Skeletal muscle satellite cell (primary cell): ENCODE results near the gene MPV17.
"Not testable (repeated sequence)": the region's sequence is repeated elsewhere in the genome, so short reads cannot be mapped to it uniquely, and the experiment has no call there.

Experiments used
- H3K27me3 ChIP-seq: 2 replicates; pipeline ENCODE4 v1.7.0; 2013; ENCODE audit warnings: low read length; ENCODE audit not compliant: control insufficient read depth, insufficient read depth
- H3K36me3 ChIP-seq: 2 replicates; pipeline ENCODE4 v1.7.0; 2013; ENCODE audit warnings: mild to moderate bottlenecking, control low read depth, low read length; ENCODE audit not compliant: insufficient read depth
- H3K4me1 ChIP-seq: 2 replicates; pipeline ENCODE4 v1.7.0; 2013; ENCODE audit warnings: low read length; ENCODE audit not compliant: control insufficient read depth, insufficient read depth
- H3K4me2 ChIP-seq: 2 replicates; pipeline ENCODE4 v1.7.0; 2013; ENCODE audit warnings: mild to moderate bottlenecking, low read length
- H3K4me3 ChIP-seq: 2 replicates; pipeline ENCODE4 v1.7.0; 2013; ENCODE audit warnings: low read length
- H3K9ac ChIP-seq: 2 replicates; pipeline ENCODE4 v1.7.0; 2013; ENCODE audit warnings: mild to moderate bottlenecking, low read depth, low read length, moderate library complexity
- H3K9me3 ChIP-seq: replicated peaks from 2 replicates; pipeline ENCODE4 v1.7.0; 2013; ENCODE audit warnings: mild to moderate bottlenecking, control low read depth, low read length

The MPV17 gene

GRCh38 chr2:27306136-27306535, 16.8 kb downstream of the MPV17 start:
- Histone ChIP-seq H3K27me3 (peaks cover 40% of the 10 kb centered on the region), H3K4me3 (no peak overlapping the region), H3K9ac (no peak overlapping the region)

GRCh38 chr2:27305516-27305915, 17.4 kb downstream of the MPV17 start:
- no peak overlapping the region for H3K4me3 ChIP-seq
- peaks cover 8% of the 10 kb centered on the region for H3K4me1 ChIP-seq
- H3K9ac ChIP-seq: no peak overlapping the region
- no peak overlapping the region for H3K4me2 ChIP-seq
- H3K9me3 ChIP-seq: no peaks in the 10 kb centered on the region
- H3K27me3 ChIP-seq: peaks cover 40% of the 10 kb centered on the region
- H3K36me3 ChIP-seq: peaks cover 9% of the 10 kb centered on the region

More at GRCh38 chr2:27306136-27306535, 16.8 kb downstream of the MPV17 start:
- H3K36me3 ChIP-seq: peaks cover 9% of the 10 kb centered on the region
- peak overlapping the region; percentile 59 for H3K4me2 ChIP-seq
- H3K9me3 ChIP-seq: no peaks in the 10 kb centered on the region
- peaks cover 8% of the 10 kb centered on the region for H3K4me1 ChIP-seq

GRCh38 chr2:27304488-27305240, 18.2 kb downstream of the MPV17 start:
- Histone ChIP-seq H3K4me1 (peaks cover 8% of the 10 kb centered on the region), H3K36me3 (peaks cover 8% of the 10 kb centered on the region), H3K4me2 (no peak overlapping the region), H3K9me3 (no peaks in the 10 kb centered on the region), H3K27me3 (peaks cover 40% of the 10 kb centered on the region), H3K9ac (no peak overlapping the region), H3K4me3 (no peak overlapping the region)

- Histone ChIP-seq H3K4me2 (peak overlapping the region; percentile 74), H3K9ac (no peak overlapping the region), H3K4me3 (peak overlapping the region; percentile 37), H3K36me3 (no peaks in the 10 kb centered on the region), H3K27me3 (peaks cover 44% of the 10 kb centered on the region), H3K4me1 (peaks cover 8% of the 10 kb centered on the region), H3K9me3 (no peaks in the 10 kb centered on the region)
Observed at GRCh38 chr2:27303093-27304025, 19.5 kb downstream of the MPV17 start.

GRCh38 chr2:27300606-27301005, 22.3 kb downstream of the MPV17 start:
- not testable (repeated sequence) for H3K9ac ChIP-seq, H3K36me3 ChIP-seq, H3K4me1 ChIP-seq, H3K9me3 ChIP-seq, H3K4me3 ChIP-seq, H3K4me2 ChIP-seq
- H3K27me3 ChIP-seq: peaks cover 33% of the 10 kb centered on the region

GRCh38 chr2:27298391-27299080, 24.4 kb downstream of the MPV17 start:
- Histone ChIP-seq H3K27me3 (peaks cover 26% of the 10 kb centered on the region), H3K9ac (no peak overlapping the region), H3K4me2 (no peak overlapping the region), H3K4me1 (peaks cover 9% of the 10 kb centered on the region), H3K36me3 (no peaks in the 10 kb centered on the region), H3K9me3 (no peaks in the 10 kb centered on the region), H3K4me3 (no peak overlapping the region)

- Histone ChIP-seq H3K4me3 (no peak overlapping the region), H3K9ac (no peak overlapping the region), H3K9me3 (no peaks in the 10 kb centered on the region), H3K4me1 (peaks cover 17% of the 10 kb centered on the region), H3K27me3 (peaks cover 27% of the 10 kb centered on the region), H3K36me3 (no peaks in the 10 kb centered on the region), H3K4me2 (no peak overlapping the region)
Observed at GRCh38 chr2:27297195-27297594, 25.7 kb downstream of the MPV17 start.

GRCh38 chr2:27296481-27296880, 26.4 kb downstream of the MPV17 start:
- H3K9me3 ChIP-seq: no peaks in the 10 kb centered on the region
- no peak overlapping the region for H3K9ac ChIP-seq
- H3K4me2 ChIP-seq: no peak overlapping the region
- H3K4me3 ChIP-seq: no peak overlapping the region
- peaks cover 17% of the 10 kb centered on the region for H3K4me1 ChIP-seq
- no peaks in the 10 kb centered on the region for H3K36me3 ChIP-seq
- H3K27me3 ChIP-seq: peaks cover 34% of the 10 kb centered on the region

GRCh38 chr2:27294928-27295327, 28.0 kb downstream of the MPV17 start:
- H3K4me3 ChIP-seq: no peak overlapping the region
- H3K9me3 ChIP-seq: no peaks in the 10 kb centered on the region
- H3K4me1 ChIP-seq: peaks cover 17% of the 10 kb centered on the region
- H3K4me2 ChIP-seq: no peak overlapping the region
- H3K27me3 ChIP-seq: peaks cover 43% of the 10 kb centered on the region
- H3K9ac ChIP-seq: no peak overlapping the region
- H3K36me3 ChIP-seq: no peaks in the 10 kb centered on the region

GRCh38 chr2:27291865-27292264, 31.0 kb downstream of the MPV17 start:
- Histone ChIP-seq H3K9me3 (no peaks in the 10 kb centered on the region), H3K9ac (no peak overlapping the region), H3K27me3 (peaks cover 46% of the 10 kb centered on the region), H3K36me3 (no peaks in the 10 kb centered on the region), H3K4me1 (peaks cover 17% of the 10 kb centered on the region), H3K4me2 (no peak overlapping the region), H3K4me3 (no peak overlapping the region)

- H3K4me3 ChIP-seq: no peak overlapping the region
- H3K27me3 ChIP-seq: peaks cover 47% of the 10 kb centered on the region
- peaks cover 17% of the 10 kb centered on the region for H3K4me1 ChIP-seq
- H3K4me2 ChIP-seq: no peak overlapping the region
- no peak overlapping the region for H3K9ac ChIP-seq
- no peaks in the 10 kb centered on the region for H3K36me3 ChIP-seq
- no peaks in the 10 kb centered on the region for H3K9me3 ChIP-seq
Observed at GRCh38 chr2:27290549-27290948, 32.3 kb downstream of the MPV17 start.
